K562 (cell line): Measurements from ENCODE around the gene CCL3. TPM values are rescaled to one million over a fixed set of nuclear protein-coding genes. Genes with fewer than 3 reads are reported as not detected.
A peak's percentile ranks its signal among the peaks of the same experiment; 100 is the strongest.

Experiments used
- ERF ChIP-seq: fragments of 450-650 bp; formaldehyde crosslinking; IDR thresholded peaks from 2 replicates; pipeline ENCODE4 v1.4.0; 2020; ENCODE audit warnings: mild to moderate bottlenecking, mixed read lengths
- GABPA ChIP-seq: fragments of 200-800 bp; sonication (Bioruptor generic); conservative IDR thresholded peaks from 2 replicates; pipeline ENCODE4 v1.6.1; 2016; ENCODE audit warnings: low read depth, missing genetic modification characterization, missing compliant biosample characterization
- KDM2B ChIP-seq: fragments of 250-450 bp; sonication (Bioruptor Pico); IDR thresholded peaks from 2 replicates; pipeline ENCODE4 v1.8.0; 2021; ENCODE audit warnings: mild to moderate bottlenecking, moderate library complexity
- MECOM ChIP-seq: fragments of 250-450 bp; sonication (Bioruptor Pico); IDR thresholded peaks from 2 replicates; pipeline ENCODE4 v1.8.0; 2022; ENCODE audit warnings: inconsistent platforms
- NCOA2 ChIP-seq, 2 experiments: fragments of 450-650 bp; IDR thresholded peaks; 2 replicates each; pipeline ENCODE4 v1.6.1; 2018; ENCODE audit warnings: mild to moderate bottlenecking in 2 of 2, moderate library complexity in 1 of 2; ENCODE audit not compliant: partially characterized antibody in 2 of 2
- RAD21 ChIP-seq, 2 experiments: fragments of 250-450 bp in 1 of 2; fragments of 450-650 bp in 1 of 2; sonication (Bioruptor Pico) in 1 of 2; formaldehyde crosslinking in 1 of 2; IDR thresholded peaks in 1 of 2; conservative IDR thresholded peaks in 1 of 2; 2 replicates each; pipeline versions ENCODE4 v1.4.0 to v1.8.0; 2020 to 2022; ENCODE audit warnings: mild to moderate bottlenecking in 2 of 2, moderate library complexity in 1 of 2
- YY1 ChIP-seq, 3 experiments: IDR thresholded peaks; 2 replicates each; pipeline ENCODE4 v1.6.1; 2011; ENCODE audit warnings: low read length in 2 of 3, mild to moderate bottlenecking in 2 of 3, moderate library complexity in 2 of 3, borderline replicate concordance in 1 of 3, control low read depth in 1 of 3, low read depth in 1 of 3; ENCODE audit not compliant: insufficient read depth in 3 of 3, insufficient replicate concordance in 2 of 3, control insufficient read depth in 1 of 3, insufficient read length in 1 of 3; ENCODE audit errors: extremely low read depth in 1 of 3
- ZNF146 ChIP-seq: IDR thresholded peaks from one replicate; pipeline ENCODE4 v1.6.1; 2018; ENCODE audit warnings: missing compliant biosample characterization; ENCODE audit not compliant: unreplicated experiment
- ZNF263 ChIP-seq: sonication (generic); formaldehyde crosslinking; IDR thresholded peaks from 2 replicates; pipeline ENCODE4 v1.8.0; 2022; ENCODE audit warnings: mild to moderate bottlenecking, missing genetic modification reagents, borderline replicate concordance
- ZNF324 ChIP-seq: fragments of 250-450 bp; sonication (Bioruptor Pico); IDR thresholded peaks from 2 replicates; pipeline ENCODE4 v1.4.0; 2020; ENCODE audit warnings: mild to moderate bottlenecking
- polyA plus RNA-seq, 8 experiments: library from polyadenylated mRNA; depleted of rRNA in 4 of 8; stranded (reverse) in 5 of 8; unstranded in 3 of 8; fragments of >200 nt; fragmentation: Nextera tagmentation in 2 of 8; fragmentation: Illumina TruSeq in 1 of 8; extraction: Ambion mirVana in 2 of 8; extraction: Trizol in 1 of 8; gene quantifications; 2 replicates each; pipeline versions ENCODE4 v1.2.1 to v1.2.3, GENCODE V29; 2011 to 2014; ENCODE audit warnings: inconsistent platforms in 1 of 8, missing spikeins in 1 of 8
- total RNA-seq, 7 experiments: library from RNA; depleted of rRNA in 6 of 7; stranded (reverse); fragments of >200 nt in 6 of 7; fragmentation: Illumina TruSeq in 2 of 7; extraction: Trizol in 2 of 7; gene quantifications; 2 replicates each; pipeline versions ENCODE4 v1.2.1 to v1.2.3, GENCODE V29; 2011 to 2021; ENCODE audit warnings: low replicate concordance in 1 of 7
- TF ChIP-seq, protein P1 (sequence below), 3 experiments: fragments of 200-800 bp in 1 of 3; sonication (Bioruptor generic) in 1 of 3; sonication (generic) in 1 of 3; formaldehyde crosslinking in 1 of 3; IDR thresholded peaks; 2 replicates each; pipeline versions ENCODE4 v1.6.1 to v1.8.0; 2016 to 2022; ENCODE audit warnings: mild to moderate bottlenecking in 2 of 3, missing compliant biosample characterization in 2 of 3, missing genetic modification characterization in 2 of 3, missing genetic modification reagents in 1 of 3
- TF ChIP-seq, protein P2 (sequence below): fragments of 450-650 bp; formaldehyde crosslinking; IDR thresholded peaks from 2 replicates; pipeline ENCODE4 v1.4.0; 2020; ENCODE audit warnings: mild to moderate bottlenecking, moderate library complexity
- TF ChIP-seq, protein P3 (sequence below): sonication (generic); formaldehyde crosslinking; IDR thresholded peaks from 2 replicates; pipeline ENCODE4 v1.8.1; 2023; ENCODE audit warnings: mild to moderate bottlenecking, missing genetic modification reagents
- TF ChIP-seq, protein P4 (sequence below): fragments of 250-450 bp; sonication (Bioruptor Pico); IDR thresholded peaks from 2 replicates; pipeline ENCODE4 v1.5.0; 2021
- TF ChIP-seq, protein P5 (sequence below): sonication (generic); formaldehyde crosslinking; IDR thresholded peaks from 2 replicates; pipeline ENCODE4 v1.8.0; 2023; ENCODE audit warnings: missing genetic modification reagents, mild to moderate bottlenecking, borderline replicate concordance

Gene CCL3
- total and polyA plus RNA-seq, 9 of the 15 experiments (the other 6 are each of a cell fraction or from before 2014, with no cell fraction given) = 0.58 TPM; not detected in 8

DNA sequence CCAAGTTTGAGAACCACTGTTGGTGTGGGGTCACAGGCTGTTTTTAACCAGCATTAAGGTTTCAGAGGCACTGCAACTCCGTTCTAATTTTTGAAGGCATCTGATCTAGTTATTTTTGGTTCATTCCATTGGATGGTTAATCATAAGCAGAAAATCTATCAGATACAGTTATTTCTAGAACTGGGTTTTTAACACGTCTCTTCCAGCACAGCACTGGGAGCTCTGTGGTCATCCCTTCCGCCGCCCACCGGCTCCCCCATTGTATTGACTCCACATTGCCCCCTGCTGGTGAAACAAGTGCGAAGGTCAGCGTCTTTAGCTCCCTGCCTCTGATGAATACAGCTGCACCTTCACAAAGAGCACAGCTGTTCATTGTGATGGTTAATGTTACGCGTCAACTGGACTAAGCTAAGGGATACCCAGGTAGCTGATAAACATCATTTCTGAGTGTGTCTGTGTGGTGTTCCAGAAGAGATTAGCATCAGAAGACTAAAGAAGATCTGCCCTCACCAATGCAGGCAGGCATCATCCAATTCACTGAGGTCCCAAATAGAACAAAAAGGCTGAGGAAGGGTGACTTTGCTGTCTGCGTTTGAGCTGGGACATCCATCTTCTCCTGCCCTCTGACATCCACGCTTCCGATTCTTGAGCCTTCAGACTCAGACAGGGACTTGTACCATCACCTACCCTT is 17.4 kb downstream of the CCL3 start (continued):
- TF ChIP-seq KDM2B (CRISPR knock-in tag) (no peak), MECOM (CRISPR knock-in tag) (no peak), YY1 (IDR thresholded peaks at IDR 0.05; ENCODE audit: borderline replicate concordance in 1 of 3, control insufficient read depth in 1 of 3, extremely low read depth in 1 of 3, insufficient read depth in 3 of 3, insufficient read length in 1 of 3, insufficient replicate concordance in 2 of 3, low read depth in 1 of 3, low read length in 2 of 3) (no peak), ERF (CRISPR knock-in tag) (no peak), GABPA (tag) (no peak), ZNF324 (CRISPR knock-in tag) (no peak), ZNF263 (CRISPR knock-in tag) (peak; percentile 62), NCOA2 (IDR thresholded peaks at IDR 0.05; ENCODE audit: partially characterized antibody in 2 of 2) (no peak), ZNF146 (CRISPR knock-in tag) (no peak), RAD21 (CRISPR knock-in tag; conservative IDR thresholded peaks at IDR 0.05 in 1 of 2, IDR thresholded peaks at IDR 0.05 in 1 of 2) (peak in 1 of 2 experiments; percentile 62; a peak in 2 of 4 replicates)
- TF ChIP-seq, protein P1, sequence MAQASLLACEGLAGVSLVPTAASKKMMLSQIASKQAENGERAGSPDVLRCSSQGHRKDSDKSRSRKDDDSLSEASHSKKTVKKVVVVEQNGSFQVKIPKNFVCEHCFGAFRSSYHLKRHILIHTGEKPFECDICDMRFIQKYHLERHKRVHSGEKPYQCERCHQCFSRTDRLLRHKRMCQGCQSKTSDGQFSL (CRISPR knock-in tag; IDR thresholded peaks at IDR 0.05) = peak; percentile 44; the same call in 1 of the 2 replicates
- TF ChIP-seq, protein P1 (tag; IDR thresholded peaks at IDR 0.05) = 0 out of 4 replicates have a peak, but pooled peaks of 1 of the 2 experiments have one; percentile 28
- TF ChIP-seq, protein P2, sequence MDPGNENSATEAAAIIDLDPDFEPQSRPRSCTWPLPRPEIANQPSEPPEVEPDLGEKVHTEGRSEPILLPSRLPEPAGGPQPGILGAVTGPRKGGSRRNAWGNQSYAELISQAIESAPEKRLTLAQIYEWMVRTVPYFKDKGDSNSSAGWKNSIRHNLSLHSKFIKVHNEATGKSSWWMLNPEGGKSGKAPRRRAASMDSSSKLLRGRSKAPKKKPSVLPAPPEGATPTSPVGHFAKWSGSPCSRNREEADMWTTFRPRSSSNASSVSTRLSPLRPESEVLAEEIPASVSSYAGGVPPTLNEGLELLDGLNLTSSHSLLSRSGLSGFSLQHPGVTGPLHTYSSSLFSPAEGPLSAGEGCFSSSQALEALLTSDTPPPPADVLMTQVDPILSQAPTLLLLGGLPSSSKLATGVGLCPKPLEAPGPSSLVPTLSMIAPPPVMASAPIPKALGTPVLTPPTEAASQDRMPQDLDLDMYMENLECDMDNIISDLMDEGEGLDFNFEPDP (CRISPR knock-in tag) = no peak
- TF ChIP-seq, protein P3, sequence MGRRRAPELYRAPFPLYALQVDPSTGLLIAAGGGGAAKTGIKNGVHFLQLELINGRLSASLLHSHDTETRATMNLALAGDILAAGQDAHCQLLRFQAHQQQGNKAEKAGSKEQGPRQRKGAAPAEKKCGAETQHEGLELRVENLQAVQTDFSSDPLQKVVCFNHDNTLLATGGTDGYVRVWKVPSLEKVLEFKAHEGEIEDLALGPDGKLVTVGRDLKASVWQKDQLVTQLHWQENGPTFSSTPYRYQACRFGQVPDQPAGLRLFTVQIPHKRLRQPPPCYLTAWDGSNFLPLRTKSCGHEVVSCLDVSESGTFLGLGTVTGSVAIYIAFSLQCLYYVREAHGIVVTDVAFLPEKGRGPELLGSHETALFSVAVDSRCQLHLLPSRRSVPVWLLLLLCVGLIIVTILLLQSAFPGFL (CRISPR knock-in tag) = no peak
- TF ChIP-seq, protein P4, sequence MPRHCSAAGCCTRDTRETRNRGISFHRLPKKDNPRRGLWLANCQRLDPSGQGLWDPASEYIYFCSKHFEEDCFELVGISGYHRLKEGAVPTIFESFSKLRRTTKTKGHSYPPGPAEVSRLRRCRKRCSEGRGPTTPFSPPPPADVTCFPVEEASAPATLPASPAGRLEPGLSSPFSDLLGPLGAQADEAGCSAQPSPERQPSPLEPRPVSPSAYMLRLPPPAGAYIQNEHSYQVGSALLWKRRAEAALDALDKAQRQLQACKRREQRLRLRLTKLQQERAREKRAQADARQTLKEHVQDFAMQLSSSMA (CRISPR knock-in tag) = no peak
- TF ChIP-seq, protein P5, sequence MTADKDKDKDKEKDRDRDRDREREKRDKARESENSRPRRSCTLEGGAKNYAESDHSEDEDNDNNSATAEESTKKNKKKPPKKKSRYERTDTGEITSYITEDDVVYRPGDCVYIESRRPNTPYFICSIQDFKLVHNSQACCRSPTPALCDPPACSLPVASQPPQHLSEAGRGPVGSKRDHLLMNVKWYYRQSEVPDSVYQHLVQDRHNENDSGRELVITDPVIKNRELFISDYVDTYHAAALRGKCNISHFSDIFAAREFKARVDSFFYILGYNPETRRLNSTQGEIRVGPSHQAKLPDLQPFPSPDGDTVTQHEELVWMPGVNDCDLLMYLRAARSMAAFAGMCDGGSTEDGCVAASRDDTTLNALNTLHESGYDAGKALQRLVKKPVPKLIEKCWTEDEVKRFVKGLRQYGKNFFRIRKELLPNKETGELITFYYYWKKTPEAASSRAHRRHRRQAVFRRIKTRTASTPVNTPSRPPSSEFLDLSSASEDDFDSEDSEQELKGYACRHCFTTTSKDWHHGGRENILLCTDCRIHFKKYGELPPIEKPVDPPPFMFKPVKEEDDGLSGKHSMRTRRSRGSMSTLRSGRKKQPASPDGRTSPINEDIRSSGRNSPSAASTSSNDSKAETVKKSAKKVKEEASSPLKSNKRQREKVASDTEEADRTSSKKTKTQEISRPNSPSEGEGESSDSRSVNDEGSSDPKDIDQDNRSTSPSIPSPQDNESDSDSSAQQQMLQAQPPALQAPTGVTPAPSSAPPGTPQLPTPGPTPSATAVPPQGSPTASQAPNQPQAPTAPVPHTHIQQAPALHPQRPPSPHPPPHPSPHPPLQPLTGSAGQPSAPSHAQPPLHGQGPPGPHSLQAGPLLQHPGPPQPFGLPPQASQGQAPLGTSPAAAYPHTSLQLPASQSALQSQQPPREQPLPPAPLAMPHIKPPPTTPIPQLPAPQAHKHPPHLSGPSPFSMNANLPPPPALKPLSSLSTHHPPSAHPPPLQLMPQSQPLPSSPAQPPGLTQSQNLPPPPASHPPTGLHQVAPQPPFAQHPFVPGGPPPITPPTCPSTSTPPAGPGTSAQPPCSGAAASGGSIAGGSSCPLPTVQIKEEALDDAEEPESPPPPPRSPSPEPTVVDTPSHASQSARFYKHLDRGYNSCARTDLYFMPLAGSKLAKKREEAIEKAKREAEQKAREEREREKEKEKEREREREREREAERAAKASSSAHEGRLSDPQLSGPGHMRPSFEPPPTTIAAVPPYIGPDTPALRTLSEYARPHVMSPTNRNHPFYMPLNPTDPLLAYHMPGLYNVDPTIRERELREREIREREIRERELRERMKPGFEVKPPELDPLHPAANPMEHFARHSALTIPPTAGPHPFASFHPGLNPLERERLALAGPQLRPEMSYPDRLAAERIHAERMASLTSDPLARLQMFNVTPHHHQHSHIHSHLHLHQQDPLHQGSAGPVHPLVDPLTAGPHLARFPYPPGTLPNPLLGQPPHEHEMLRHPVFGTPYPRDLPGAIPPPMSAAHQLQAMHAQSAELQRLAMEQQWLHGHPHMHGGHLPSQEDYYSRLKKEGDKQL (CRISPR knock-in tag) = no peak
